IMR-90 (cell line): ENCODE measurements around the gene SASH1. TPM values are rescaled to one million over a fixed set of nuclear protein-coding genes. Genes with fewer than 3 reads are reported as not detected.

ENCODE experiments used
- ATAC-seq: fragments of 200-7000 bp; cut with Tn5 transposase; 2 replicates; pipeline ENCODE4 v1.9.1; 2020; ENCODE audit warnings: low read depth, mild to moderate bottlenecking, moderate library complexity
- BruUV-seq: library from RNA; stranded (reverse); fragments of 400-500 nt; replicated peaks from 2 replicates; lab custom pipeline; 2021; lab: Mats Ljungman, UMichigan
- CTCF ChIA-PET: fragments of 300-600 bp; formaldehyde crosslinking; extraction: SDS; loops from one replicate; lab custom pipeline; 2021; ENCODE audit warnings: antibody characterized with exemption; lab: Yijun Ruan, JAX
- POLR2A ChIA-PET: fragments of 300-600 bp; sonication (Branson Sonifier 250); formaldehyde crosslinking; loops from one replicate; lab custom pipeline; 2022; ENCODE audit warnings: antibody characterized with exemption; ENCODE audit not compliant: unreplicated experiment; lab: Charles Lee
- DNase-seq: peaks from one replicate; pipeline ENCODE4 v3.0.0; 2013
- H2AFZ ChIP-seq: replicated peaks from 2 replicates; pipeline ENCODE3; 2013; ENCODE audit warnings: low read length, mild to moderate bottlenecking; ENCODE audit not compliant: poor library complexity
- H2AK5ac ChIP-seq: 2 replicates; pipeline ENCODE4 v1.6.1; 2013; ENCODE audit warnings: low read depth, low read length, inconsistent platforms
- H2AK9ac ChIP-seq: replicated peaks from 2 replicates; pipeline ENCODE3; 2013; ENCODE audit warnings: mild to moderate bottlenecking, low read depth, low read length, moderate library complexity; ENCODE audit not compliant: poor library complexity
- H2BK120ac ChIP-seq: 2 replicates; pipeline ENCODE4 v1.6.1; 2013; ENCODE audit warnings: low read depth, low read length, inconsistent platforms
- H2BK15ac ChIP-seq: 3 replicates; pipeline ENCODE4 v1.6.1; 2013; ENCODE audit warnings: low read depth, low read length, inconsistent platforms
- H2BK20ac ChIP-seq: 2 replicates; pipeline ENCODE4 v1.6.1; 2013; ENCODE audit warnings: low read depth, mild to moderate bottlenecking, inconsistent platforms, low read length, moderate library complexity
- H2BK5ac ChIP-seq: 2 replicates; pipeline ENCODE4 v1.6.1; 2013; ENCODE audit warnings: mild to moderate bottlenecking, low read depth, low read length, inconsistent platforms; ENCODE audit not compliant: poor library complexity, severe bottlenecking
- H3K14ac ChIP-seq: replicated peaks from 2 replicates; pipeline ENCODE4 v1.6.1; 2013; ENCODE audit warnings: low read depth, low read length, inconsistent platforms
- H3K18ac ChIP-seq: 2 replicates; pipeline ENCODE4 v1.6.1; 2013; ENCODE audit warnings: low read depth, low read length, control low read depth
- H3K23ac ChIP-seq: 2 replicates; pipeline ENCODE4 v1.6.1; 2013; ENCODE audit warnings: low read depth, low read length, inconsistent platforms
- H3K27ac ChIP-seq: 2 replicates; pipeline ENCODE4 v1.5.1; 2013; ENCODE audit warnings: mild to moderate bottlenecking, control low read depth, low read length; ENCODE audit not compliant: insufficient read depth
- H3K27me3 ChIP-seq: 2 replicates; pipeline ENCODE4 v1.6.1; 2013; ENCODE audit warnings: low read length; ENCODE audit not compliant: control insufficient read depth, insufficient read depth
- H3K36me3 ChIP-seq: 2 replicates; pipeline ENCODE4 v1.6.1; 2013; ENCODE audit warnings: low read length, mixed read lengths; ENCODE audit not compliant: control insufficient read depth, insufficient read depth
- H3K4ac ChIP-seq: 2 replicates; pipeline ENCODE4 v1.6.1; 2013; ENCODE audit warnings: low read depth, low read length, inconsistent platforms
- H3K4me1 ChIP-seq: 2 replicates; pipeline ENCODE4 v1.6.1; 2013; ENCODE audit warnings: low read length, mixed read lengths; ENCODE audit not compliant: control insufficient read depth, insufficient read depth
- H3K4me2 ChIP-seq: 2 replicates; pipeline ENCODE4 v1.6.1; 2013; ENCODE audit warnings: low read depth, mild to moderate bottlenecking, control low read depth, low read length, moderate library complexity
- H3K4me3 ChIP-seq: 2 replicates; pipeline ENCODE4 v1.5.1; 2013; ENCODE audit warnings: low read depth, mild to moderate bottlenecking, control low read depth, low read length, moderate library complexity; ENCODE audit not compliant: insufficient read depth
- H3K56ac ChIP-seq: 2 replicates; pipeline ENCODE4 v1.6.1; 2013; ENCODE audit warnings: low read length, inconsistent platforms; ENCODE audit not compliant: insufficient read depth; ENCODE audit errors: extremely low read depth
- H3K79me1 ChIP-seq, 2 experiments: 2 replicates each; pipeline ENCODE4 v1.6.1; 2013; ENCODE audit warnings: low read length in 2 of 2, inconsistent platforms in 1 of 2, low read depth in 1 of 2
- H3K9ac ChIP-seq: 2 replicates; pipeline ENCODE4 v1.6.1; 2013; ENCODE audit warnings: low read depth, low read length, control low read depth
- H3K9me1 ChIP-seq: 2 replicates; pipeline ENCODE4 v1.6.1; 2013; ENCODE audit warnings: low read length, inconsistent platforms; ENCODE audit not compliant: insufficient read depth
- H3K9me3 ChIP-seq: 2 replicates; pipeline ENCODE4 v1.6.1; 2013; ENCODE audit warnings: low read length; ENCODE audit not compliant: control insufficient read depth, insufficient read depth
- H4K20me1 ChIP-seq: 2 replicates; pipeline ENCODE4 v1.6.1; 2013; ENCODE audit warnings: low read length, inconsistent platforms; ENCODE audit not compliant: insufficient read depth
- H4K5ac ChIP-seq: 2 replicates; pipeline ENCODE4 v1.6.1; 2013; ENCODE audit warnings: mild to moderate bottlenecking, low read depth, low read length, control low read depth
- H4K8ac ChIP-seq, 2 experiments: 2 replicates each; pipeline ENCODE4 v1.6.1; 2013; ENCODE audit warnings: low read depth in 2 of 2, low read length in 2 of 2, control low read depth in 1 of 2, inconsistent platforms in 1 of 2
- H4K91ac ChIP-seq: 2 replicates; pipeline ENCODE4 v1.6.1; 2013; ENCODE audit warnings: low read depth, low read length, inconsistent platforms; ENCODE audit not compliant: insufficient read depth
- BHLHE40 ChIP-seq: fragments of 150-350 bp; IDR thresholded peaks from 2 replicates; pipeline ENCODE4 v1.6.1; 2016; ENCODE audit warnings: mild to moderate bottlenecking, low read depth, low read length
- CEBPB ChIP-seq: IDR thresholded peaks from 2 replicates; pipeline ENCODE4 v1.6.1; 2012; ENCODE audit warnings: low read depth, low read length, improper control_type of control experiment
- CHD1 ChIP-seq: IDR thresholded peaks from 2 replicates; pipeline ENCODE4 v1.6.1; 2012; ENCODE audit warnings: low read depth, low read length, improper control_type of control experiment
- CTCF ChIP-seq: conservative IDR thresholded peaks from 2 replicates; pipeline ENCODE4 v1.5.1; 2012; ENCODE audit warnings: mild to moderate bottlenecking, low read depth, low read length, improper control_type of control experiment
- ELK1 ChIP-seq: fragments of 150-350 bp; IDR thresholded peaks from 2 replicates; pipeline ENCODE4 v1.6.1; 2016; ENCODE audit warnings: low read depth, mild to moderate bottlenecking, low read length, moderate library complexity, borderline replicate concordance
- FOS ChIP-seq: fragments of 150-350 bp; IDR thresholded peaks from 2 replicates; pipeline ENCODE4 v1.6.1; 2016; ENCODE audit warnings: low read depth, low read length
- MAFK ChIP-seq: IDR thresholded peaks from 2 replicates; pipeline ENCODE4 v1.6.1; 2012; ENCODE audit warnings: low read depth, low read length, improper control_type of control experiment
- MAZ ChIP-seq: IDR thresholded peaks from 2 replicates; pipeline ENCODE4 v1.6.1; 2012; ENCODE audit warnings: low read depth, mild to moderate bottlenecking, low read length, improper control_type of control experiment, moderate library complexity, borderline replicate concordance
- MXI1 ChIP-seq: IDR thresholded peaks from 2 replicates; pipeline ENCODE4 v1.6.1; 2012; ENCODE audit warnings: low read depth, mild to moderate bottlenecking, low read length, moderate library complexity, borderline replicate concordance
- NFE2L2 ChIP-seq: fragments of 150-350 bp; IDR thresholded peaks from 2 replicates; pipeline ENCODE4 v1.6.1; 2016; ENCODE audit warnings: low read depth, mild to moderate bottlenecking, low read length
- POLR2A ChIP-seq: IDR thresholded peaks from 2 replicates; pipeline ENCODE4 v1.6.1; 2012; ENCODE audit warnings: mild to moderate bottlenecking, low read depth, low read length
- RAD21 ChIP-seq: IDR thresholded peaks from 2 replicates; pipeline ENCODE4 v1.6.1; 2012; ENCODE audit warnings: low read length, improper control_type of control experiment
- RCOR1 ChIP-seq: IDR thresholded peaks from 2 replicates; pipeline ENCODE4 v1.6.1; 2012; ENCODE audit warnings: mild to moderate bottlenecking, low read length, improper control_type of control experiment; ENCODE audit not compliant: insufficient replicate concordance
- RFX5 ChIP-seq: IDR thresholded peaks from 2 replicates; pipeline ENCODE4 v1.8.0; 2012; ENCODE audit warnings: low read depth, mild to moderate bottlenecking, low read length, moderate library complexity
- SMC3 ChIP-seq: fragments of 150-350 bp; IDR thresholded peaks from 2 replicates; pipeline ENCODE4 v1.6.1; 2016; ENCODE audit warnings: low read depth, mild to moderate bottlenecking, antibody characterized with exemption, low read length, moderate library complexity
- WGBS, 2 experiments: methylation state at CpG; one replicate each; pipeline versions ENCODE4 v1.1.5 to v1.1.7; 2013; ENCODE audit warnings: missing lambda C conversion rate in 2 of 2; ENCODE audit not compliant: insufficient read length in 1 of 2; ENCODE audit errors: extremely low coverage in 2 of 2; 5-methylcytosine and 5-hydroxymethylcytosine counted together
- dilution Hi-C: fragments of 300-500 bp; cut with HindIII; formaldehyde crosslinking; loops from one replicate; pipeline ENCODE4 v1.14.3; 2018; ENCODE audit warnings: low sequenced_read_pairs; ENCODE audit not compliant: unreplicated experiment
- in situ Hi-C: fragments of 300-500 bp; cut with MboI; formaldehyde crosslinking; loops from 3 replicates; pipeline ENCODE4 v1.14.3; 2019; ENCODE audit warnings: low sequenced_read_pairs, inconsistent platforms, mixed read lengths
- intact Hi-C: fragments of 100-400 bp; cut with micrococcal nuclease; formaldehyde crosslinking; loops from 2 replicates; pipeline ENCODE4 v1.10.0; 2022
- polyA plus RNA-seq, 3 experiments: library from polyadenylated mRNA; depleted of rRNA; stranded (reverse); fragments of >200 nt; gene quantifications; 2 replicates each; pipeline ENCODE4 v1.2.3, GENCODE V29; 2012; ENCODE audit warnings: low replicate concordance in 1 of 3
- total RNA-seq: library from RNA; depleted of rRNA; stranded (reverse); fragments of >200 nt; gene quantifications from 2 replicates; pipeline ENCODE4 v1.2.3, GENCODE V29; 2012
- TF ChIP-seq, protein P1 (sequence below): fragments of 150-350 bp; IDR thresholded peaks from 2 replicates; pipeline ENCODE4 v1.6.1; 2017; ENCODE audit warnings: mild to moderate bottlenecking, antibody characterized with exemption, low read length, low read depth

Gene SASH1
- total and polyA plus RNA-seq, 2 of the 4 experiments (the other 2 are of a cell fraction) = 11.6 to 16.5 TPM

GRCh38 chr6:148395583-148396101 is 53.0 kb downstream of the SASH1 start:
- DNase-seq = peak; percentile 10
- CTCF ChIA-PET = interaction anchor here (1.5 kb wide), 1 partner anchor 11 kb away, joined by 4 read pairs; no protein-coding TSS in a partner anchor
- no peak for TF ChIP-seq POLR2A
- no peak for TF ChIP-seq MAZ
- TF ChIP-seq ELK1 = no peak
- no peak for TF ChIP-seq RFX5
- TF ChIP-seq RCOR1 = no peak
- TF ChIP-seq MAFK = no peak
- TF ChIP-seq CHD1 = no peak
- no peak for TF ChIP-seq RAD21
- TF ChIP-seq, protein P1, sequence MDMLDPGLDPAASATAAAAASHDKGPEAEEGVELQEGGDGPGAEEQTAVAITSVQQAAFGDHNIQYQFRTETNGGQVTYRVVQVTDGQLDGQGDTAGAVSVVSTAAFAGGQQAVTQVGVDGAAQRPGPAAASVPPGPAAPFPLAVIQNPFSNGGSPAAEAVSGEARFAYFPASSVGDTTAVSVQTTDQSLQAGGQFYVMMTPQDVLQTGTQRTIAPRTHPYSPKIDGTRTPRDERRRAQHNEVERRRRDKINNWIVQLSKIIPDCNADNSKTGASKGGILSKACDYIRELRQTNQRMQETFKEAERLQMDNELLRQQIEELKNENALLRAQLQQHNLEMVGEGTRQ = no peak
- no peak for TF ChIP-seq BHLHE40
- no peak for TF ChIP-seq CEBPB
- no peak for TF ChIP-seq MXI1
- no peak for TF ChIP-seq FOS
- no peak for TF ChIP-seq SMC3
- no peak for TF ChIP-seq CTCF
- no peak for TF ChIP-seq NFE2L2

More at GRCh38 chr6:148395583-148396101, 53.0 kb downstream of the SASH1 start:
- Histone ChIP-seq H3K4ac (peak overlapping the region; percentile 37), H3K23ac (peak overlapping the region; percentile 86), H2AK9ac (peak overlapping the region; percentile 75), H3K4me1 (peaks cover 7% of the 10 kb centered on the region), H2BK5ac (no peak overlapping the region), H3K14ac (peak overlapping the region; percentile 81), H3K27ac (no peak overlapping the region), H3K9me3 (no peaks in the 10 kb centered on the region), H4K5ac (no peak overlapping the region), H3K79me1 (peaks cover 20 to 53% of the 10 kb centered on the region in 2 experiments), H3K18ac (peak overlapping the region; percentile 1; the same call in 1 of the 2 replicates), H3K36me3 (no peaks in the 10 kb centered on the region; the same call in 1 of the 2 replicates), H4K20me1 (0 out of 2 replicates have a peak, but pooled peaks cover 4% of the 10 kb centered on the region), H3K9me1 (peaks cover 8% of the 10 kb centered on the region), H3K4me2 (peak overlapping the region; percentile 1; the same call in 1 of the 2 replicates), H4K8ac (peak overlapping the region in 1 of 2 experiments; percentile 19; a peak in 1 of 4 replicates), H2BK15ac (no peak overlapping the region), H3K4me3 (no peak overlapping the region), H2AFZ (peak overlapping the region; percentile 16), H2BK20ac (peak overlapping the region; percentile 48; the same call in 1 of the 2 replicates), H2AK5ac (peak overlapping the region; percentile 92), H3K56ac (no peak overlapping the region), H4K91ac (0 out of 2 replicates have a peak overlapping the region, but pooled peaks have one; percentile 8), H2BK120ac (no peak overlapping the region; the same call in 1 of the 2 replicates), H3K27me3 (no peaks in the 10 kb centered on the region), H3K9ac (no peak overlapping the region)
- dilution Hi-C loops = no loop called here
- ATAC-seq = peak; percentile 70
- no CpG with 5 or more reads among the region's 1 CpG for WGBS, 2 experiments
- BruUV-seq = no TSS peak
- in situ Hi-C loops = no loop called here
- POLR2A ChIA-PET = no interaction called here
- intact Hi-C loops = no loop called here
